Liver (tissue), 3 donors: ENCODE results near the gene CDC37.

Experiments used
- CTCF ChIP-seq: fragments of 150-350 bp; IDR thresholded peaks from 2 replicates; pipeline ENCODE4 v1.5.1; 2017; ENCODE audit warnings: improper control_type of control experiment, low read depth, low read length; ENCODE audit not compliant: missing input control
- EGR1 ChIP-seq, 2 donors: IDR thresholded peaks; 2 replicates each; pipeline ENCODE4 v1.6.1; 2016 to 2018; ENCODE audit warnings: antibody characterized with exemption in 2 of 2, low read depth in 2 of 2
- FOXA1 ChIP-seq: IDR thresholded peaks from 2 replicates; pipeline ENCODE4 v1.6.1; 2016; ENCODE audit warnings: antibody characterized with exemption
- MAX ChIP-seq: IDR thresholded peaks from 2 replicates; pipeline ENCODE4 v1.6.1; 2016; ENCODE audit warnings: antibody characterized with exemption
- RAD21 ChIP-seq, 2 donors: IDR thresholded peaks; 2 replicates each; pipeline ENCODE4 v1.6.1; 2016; ENCODE audit warnings: antibody characterized with exemption in 2 of 2, mild to moderate bottlenecking in 2 of 2
- REST ChIP-seq: IDR thresholded peaks from 2 replicates; pipeline ENCODE4 v1.6.1; 2016; ENCODE audit warnings: antibody characterized with exemption, mild to moderate bottlenecking
- TAF1 ChIP-seq: conservative IDR thresholded peaks from 2 replicates; pipeline ENCODE4 v1.6.1; 2016; ENCODE audit warnings: antibody characterized with exemption, mild to moderate bottlenecking
- donor health status: healthy.
- donor health status: healthy.

- no peak for TF ChIP-seq CTCF
- TF ChIP-seq MAX: no peak
- no peak for TF ChIP-seq REST
- TF ChIP-seq TAF1: no peak
- no peak for TF ChIP-seq RAD21 (IDR thresholded peaks at IDR 0.05)
- TF ChIP-seq FOXA1: no peak
- TF ChIP-seq EGR1 (IDR thresholded peaks at IDR 0.05; ENCODE audit: low read depth in 2 of 2): no peak
Measured at GRCh38 chr19:10422046-10422461, 18.7 kb upstream of the CDC37 start.
